SK-N-SH treated with all-trans-retinoic acid at 6 μM for 48 hours (cell line): Measurements from ENCODE around the gene NUBP1.

Source experiments
- ATAC-seq: fragments of 200-7000 bp; cut with Tn5 transposase; 3 replicates; pipeline ENCODE4 v1.9.1; 2020; ENCODE audit warnings: mild to moderate bottlenecking, moderate library complexity
- ARNTL ChIP-seq: fragments of 450-650 bp; formaldehyde crosslinking; IDR thresholded peaks from 2 replicates; pipeline ENCODE4 v1.5.0; 2020; ENCODE audit warnings: low read depth, mild to moderate bottlenecking, moderate library complexity, borderline replicate concordance
- BACH2 ChIP-seq: fragments of 250-450 bp; sonication (Bioruptor Pico); IDR thresholded peaks from 2 replicates; pipeline ENCODE4 v1.9.0; 2021; ENCODE audit warnings: mild to moderate bottlenecking, borderline replicate concordance
- CSDC2 ChIP-seq: fragments of 250-450 bp; sonication (Bioruptor Pico); IDR thresholded peaks from 2 replicates; pipeline ENCODE4 v1.5.0; 2020; ENCODE audit warnings: mild to moderate bottlenecking, moderate library complexity
- ESRRG ChIP-seq: fragments of 250-450 bp; sonication (Bioruptor Pico); IDR thresholded peaks from 2 replicates; pipeline ENCODE4 v1.6.1; 2021; ENCODE audit warnings: mild to moderate bottlenecking
- GLIS3 ChIP-seq: fragments of 250-450 bp; sonication (Bioruptor Pico); IDR thresholded peaks from 2 replicates; pipeline ENCODE4 v1.5.0; 2020; ENCODE audit warnings: mild to moderate bottlenecking, moderate library complexity
- ISL1 ChIP-seq: fragments of 250-450 bp; sonication (Bioruptor Pico); IDR thresholded peaks from 2 replicates; pipeline ENCODE4 v2.1.2; 2022; ENCODE audit warnings: mild to moderate bottlenecking, moderate library complexity
- OSR1 ChIP-seq: fragments of 250-450 bp; sonication (Bioruptor Pico); IDR thresholded peaks from 2 replicates; pipeline ENCODE4 v1.8.0; 2022; ENCODE audit warnings: moderate library complexity, mild to moderate bottlenecking, inconsistent platforms
- PPARA ChIP-seq: fragments of 250-450 bp; sonication (Bioruptor Pico); IDR thresholded peaks from 2 replicates; pipeline ENCODE4 v1.5.0; 2020; ENCODE audit warnings: mild to moderate bottlenecking, borderline replicate concordance
- RARB ChIP-seq: fragments of 250-450 bp; sonication (Bioruptor Pico); IDR thresholded peaks from 2 replicates; pipeline ENCODE4 v1.8.0; 2021; ENCODE audit warnings: mild to moderate bottlenecking, moderate library complexity
- TCF4 ChIP-seq: fragments of 250-450 bp; sonication (Bioruptor Pico); IDR thresholded peaks from 2 replicates; pipeline ENCODE4 v1.8.0; 2021; ENCODE audit warnings: mild to moderate bottlenecking, moderate library complexity, borderline replicate concordance
- TOX ChIP-seq: fragments of 250-450 bp; sonication (Bioruptor Pico); IDR thresholded peaks from 2 replicates; pipeline ENCODE4 v1.8.0; 2021; ENCODE audit warnings: mild to moderate bottlenecking, moderate library complexity, borderline replicate concordance
- ZC3H10 ChIP-seq: fragments of 250-450 bp; sonication (Bioruptor Pico); IDR thresholded peaks from 2 replicates; pipeline ENCODE4 v1.5.1; 2021; ENCODE audit warnings: mild to moderate bottlenecking, moderate library complexity
- ZFP3 ChIP-seq: fragments of 250-450 bp; sonication (Bioruptor Pico); IDR thresholded peaks from 2 replicates; pipeline ENCODE4 v1.5.0; 2020; ENCODE audit warnings: mild to moderate bottlenecking, moderate library complexity
- ZFP30 ChIP-seq: fragments of 450-650 bp; formaldehyde crosslinking; IDR thresholded peaks from 2 replicates; pipeline ENCODE4 v1.5.0; 2022; ENCODE audit warnings: mild to moderate bottlenecking, moderate library complexity
- ZNF565 ChIP-seq: fragments of 450-650 bp; formaldehyde crosslinking; conservative IDR thresholded peaks from 2 replicates; pipeline ENCODE4 v1.5.0; 2020; ENCODE audit warnings: low read depth, mild to moderate bottlenecking, moderate library complexity
- ZNF70 ChIP-seq: fragments of 450-650 bp; formaldehyde crosslinking; IDR thresholded peaks from 2 replicates; pipeline ENCODE4 v1.5.0; 2020; ENCODE audit warnings: mild to moderate bottlenecking, moderate library complexity
- ZNF8 ChIP-seq: fragments of 450-650 bp; formaldehyde crosslinking; IDR thresholded peaks from 2 replicates; pipeline ENCODE4 v1.5.0; 2020; ENCODE audit warnings: mild to moderate bottlenecking, moderate library complexity
- TF ChIP-seq, protein P1 (sequence below): fragments of 250-450 bp; sonication (Bioruptor Pico); IDR thresholded peaks from 2 replicates; pipeline ENCODE4 v1.8.0; 2021; ENCODE audit warnings: low read depth, mild to moderate bottlenecking, moderate library complexity, borderline replicate concordance
- TF ChIP-seq, protein P2 (sequence below): fragments of 250-450 bp; sonication (Bioruptor Pico); IDR thresholded peaks from 2 replicates; pipeline ENCODE4 v1.5.1; 2021; ENCODE audit warnings: mild to moderate bottlenecking, moderate library complexity
- TF ChIP-seq, protein P3 (sequence below): fragments of 250-450 bp; sonication (Bioruptor Pico); IDR thresholded peaks from 2 replicates; pipeline ENCODE4 v1.8.0; 2020; ENCODE audit warnings: mild to moderate bottlenecking, moderate library complexity, borderline replicate concordance
- TF ChIP-seq, protein P4 (sequence below): fragments of 250-450 bp; sonication (Bioruptor Pico); IDR thresholded peaks from 2 replicates; pipeline ENCODE4 v1.5.1; 2020; ENCODE audit warnings: low read depth, mild to moderate bottlenecking, moderate library complexity
- TF ChIP-seq, protein P5 (sequence below): fragments of 250-450 bp; sonication (Bioruptor Pico); IDR thresholded peaks from 2 replicates; pipeline ENCODE4 v1.5.0; 2020; ENCODE audit warnings: mild to moderate bottlenecking, moderate library complexity

NUBP1 gene

DNA sequence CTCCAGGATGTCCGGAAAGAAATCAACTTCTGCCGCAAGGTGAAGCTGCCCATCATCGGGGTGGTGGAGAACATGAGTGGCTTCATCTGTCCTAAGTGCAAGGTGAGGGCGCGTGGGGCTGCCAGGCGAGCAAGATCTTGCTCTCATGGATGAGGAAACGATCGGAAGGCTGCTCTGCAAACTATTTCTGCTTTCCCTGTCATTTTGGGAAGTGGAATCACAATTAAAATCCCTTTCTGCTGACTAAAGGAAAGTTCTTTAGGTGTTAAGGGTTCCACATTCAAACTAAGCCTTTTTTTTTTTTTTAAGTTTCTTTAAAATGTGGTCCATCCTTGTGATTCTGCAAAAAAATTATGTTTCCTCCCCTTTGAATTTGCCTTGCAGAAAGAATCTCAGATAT, 17.7 kb downstream of the NUBP1 start:
- no peak for TF ChIP-seq ZNF565
- ATAC-seq, result no peak

DNA sequence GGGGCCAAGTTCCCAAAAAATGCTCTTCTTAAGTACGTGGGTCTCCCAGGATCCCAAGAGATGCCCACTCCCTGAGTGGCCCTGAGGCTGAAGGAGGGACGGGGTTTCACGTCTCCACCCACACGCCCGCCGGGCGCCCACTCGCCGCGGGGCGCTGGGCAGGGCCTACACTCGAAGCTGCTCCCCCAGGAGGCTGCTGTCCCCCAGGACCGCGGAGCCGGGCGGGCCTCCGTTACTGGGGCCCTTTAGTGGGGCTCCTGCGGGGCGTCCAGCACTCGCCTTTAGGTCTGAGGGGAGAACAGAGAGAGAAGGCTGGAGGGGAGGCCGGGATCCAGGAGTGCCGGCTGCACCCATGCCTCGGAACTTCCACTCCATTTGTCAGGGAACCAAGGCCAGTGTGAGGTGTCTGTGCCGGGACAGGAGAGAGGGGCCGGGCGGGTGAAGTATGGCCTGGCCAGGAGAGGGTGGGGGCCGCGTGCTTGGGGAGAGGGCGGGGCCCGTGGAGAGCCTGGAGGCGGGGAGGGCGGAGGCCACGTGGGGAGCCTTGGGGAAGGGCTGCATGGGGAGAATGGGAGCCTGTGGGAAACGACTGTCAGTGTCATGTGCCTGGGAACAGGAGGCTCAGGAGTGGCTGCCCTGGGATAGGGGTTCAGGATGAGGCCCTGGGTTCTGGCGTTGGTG, 18.8 kb downstream of the NUBP1 start:
- no peak for TF ChIP-seq OSR1
- TF ChIP-seq, protein P1, sequence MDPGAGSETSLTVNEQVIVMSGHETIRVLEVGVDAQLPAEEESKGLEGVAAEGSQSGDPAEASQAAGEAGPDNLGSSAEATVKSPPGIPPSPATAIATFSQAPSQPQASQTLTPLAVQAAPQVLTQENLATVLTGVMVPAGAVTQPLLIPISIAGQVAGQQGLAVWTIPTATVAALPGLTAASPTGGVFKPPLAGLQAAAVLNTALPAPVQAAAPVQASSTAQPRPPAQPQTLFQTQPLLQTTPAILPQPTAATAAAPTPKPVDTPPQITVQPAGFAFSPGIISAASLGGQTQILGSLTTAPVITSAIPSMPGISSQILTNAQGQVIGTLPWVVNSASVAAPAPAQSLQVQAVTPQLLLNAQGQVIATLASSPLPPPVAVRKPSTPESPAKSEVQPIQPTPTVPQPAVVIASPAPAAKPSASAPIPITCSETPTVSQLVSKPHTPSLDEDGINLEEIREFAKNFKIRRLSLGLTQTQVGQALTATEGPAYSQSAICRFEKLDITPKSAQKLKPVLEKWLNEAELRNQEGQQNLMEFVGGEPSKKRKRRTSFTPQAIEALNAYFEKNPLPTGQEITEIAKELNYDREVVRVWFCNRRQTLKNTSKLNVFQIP (CRISPR knock-in tag), result no peak
- no peak for TF ChIP-seq ZNF565
- TF ChIP-seq, protein P2, sequence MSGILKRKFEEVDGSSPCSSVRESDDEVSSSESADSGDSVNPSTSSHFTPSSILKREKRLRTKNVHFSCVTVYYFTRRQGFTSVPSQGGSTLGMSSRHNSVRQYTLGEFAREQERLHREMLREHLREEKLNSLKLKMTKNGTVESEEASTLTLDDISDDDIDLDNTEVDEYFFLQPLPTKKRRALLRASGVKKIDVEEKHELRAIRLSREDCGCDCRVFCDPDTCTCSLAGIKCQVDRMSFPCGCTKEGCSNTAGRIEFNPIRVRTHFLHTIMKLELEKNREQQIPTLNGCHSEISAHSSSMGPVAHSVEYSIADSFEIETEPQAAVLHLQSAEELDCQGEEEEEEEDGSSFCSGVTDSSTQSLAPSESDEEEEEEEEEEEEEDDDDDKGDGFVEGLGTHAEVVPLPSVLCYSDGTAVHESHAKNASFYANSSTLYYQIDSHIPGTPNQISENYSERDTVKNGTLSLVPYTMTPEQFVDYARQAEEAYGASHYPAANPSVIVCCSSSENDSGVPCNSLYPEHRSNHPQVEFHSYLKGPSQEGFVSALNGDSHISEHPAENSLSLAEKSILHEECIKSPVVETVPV (CRISPR knock-in tag), result no peak
- no peak for TF ChIP-seq ARNTL (CRISPR knock-in tag)
- TF ChIP-seq, protein P3, sequence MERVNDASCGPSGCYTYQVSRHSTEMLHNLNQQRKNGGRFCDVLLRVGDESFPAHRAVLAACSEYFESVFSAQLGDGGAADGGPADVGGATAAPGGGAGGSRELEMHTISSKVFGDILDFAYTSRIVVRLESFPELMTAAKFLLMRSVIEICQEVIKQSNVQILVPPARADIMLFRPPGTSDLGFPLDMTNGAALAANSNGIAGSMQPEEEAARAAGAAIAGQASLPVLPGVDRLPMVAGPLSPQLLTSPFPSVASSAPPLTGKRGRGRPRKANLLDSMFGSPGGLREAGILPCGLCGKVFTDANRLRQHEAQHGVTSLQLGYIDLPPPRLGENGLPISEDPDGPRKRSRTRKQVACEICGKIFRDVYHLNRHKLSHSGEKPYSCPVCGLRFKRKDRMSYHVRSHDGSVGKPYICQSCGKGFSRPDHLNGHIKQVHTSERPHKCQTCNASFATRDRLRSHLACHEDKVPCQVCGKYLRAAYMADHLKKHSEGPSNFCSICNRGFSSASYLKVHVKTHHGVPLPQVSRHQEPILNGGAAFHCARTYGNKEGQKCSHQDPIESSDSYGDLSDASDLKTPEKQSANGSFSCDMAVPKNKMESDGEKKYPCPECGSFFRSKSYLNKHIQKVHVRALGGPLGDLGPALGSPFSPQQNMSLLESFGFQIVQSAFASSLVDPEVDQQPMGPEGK (CRISPR knock-in tag), result no peak
- TF ChIP-seq ISL1 (CRISPR knock-in tag), result no peak
- no peak for TF ChIP-seq ZNF8 (CRISPR knock-in tag)
- TF ChIP-seq, protein P4, sequence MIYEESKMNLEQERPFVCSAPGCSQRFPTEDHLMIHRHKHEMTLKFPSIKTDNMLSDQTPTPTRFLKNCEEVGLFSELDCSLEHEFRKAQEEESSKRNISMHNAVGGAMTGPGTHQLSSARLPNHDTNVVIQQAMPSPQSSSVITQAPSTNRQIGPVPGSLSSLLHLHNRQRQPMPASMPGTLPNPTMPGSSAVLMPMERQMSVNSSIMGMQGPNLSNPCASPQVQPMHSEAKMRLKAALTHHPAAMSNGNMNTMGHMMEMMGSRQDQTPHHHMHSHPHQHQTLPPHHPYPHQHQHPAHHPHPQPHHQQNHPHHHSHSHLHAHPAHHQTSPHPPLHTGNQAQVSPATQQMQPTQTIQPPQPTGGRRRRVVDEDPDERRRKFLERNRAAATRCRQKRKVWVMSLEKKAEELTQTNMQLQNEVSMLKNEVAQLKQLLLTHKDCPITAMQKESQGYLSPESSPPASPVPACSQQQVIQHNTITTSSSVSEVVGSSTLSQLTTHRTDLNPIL (CRISPR knock-in tag), result no peak
- TF ChIP-seq TCF4 (CRISPR knock-in tag), result no peak
- no peak for TF ChIP-seq ESRRG
- TF ChIP-seq PPARA (CRISPR knock-in tag), result no peak
- TF ChIP-seq ZFP30 (CRISPR knock-in tag), result no peak
- TF ChIP-seq TOX, result no peak
- TF ChIP-seq, all 23 proteins: peak for 0
- no peak for ATAC-seq

DNA sequence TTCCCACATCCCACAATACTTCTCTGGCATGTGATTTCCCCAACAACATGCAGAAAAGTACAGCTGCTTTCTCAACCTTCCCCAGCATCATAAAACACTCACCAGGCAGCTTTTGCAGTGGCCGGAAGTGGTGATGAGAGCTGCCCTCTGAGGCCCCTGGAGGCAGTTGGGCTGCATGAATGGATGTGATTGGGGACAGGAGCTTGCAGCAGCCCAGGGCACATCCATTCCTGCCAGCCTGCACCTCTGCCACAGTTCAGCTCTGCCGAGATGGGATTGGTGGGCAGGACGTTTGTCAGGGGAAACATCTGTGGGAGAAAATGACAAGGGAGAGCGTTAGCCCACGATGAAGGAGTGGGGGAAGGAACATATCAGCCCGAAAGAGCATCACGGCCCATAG, 19.8 kb downstream of the NUBP1 start:
- no peak for ATAC-seq
- no peak for TF ChIP-seq ARNTL (CRISPR knock-in tag)
- TF ChIP-seq TCF4 (CRISPR knock-in tag), result no peak
- TF ChIP-seq, protein P2 (CRISPR knock-in tag), result no peak
- TF ChIP-seq, protein P1 (CRISPR knock-in tag), result no peak
- TF ChIP-seq, protein P4 (CRISPR knock-in tag), result no peak
- TF ChIP-seq ISL1 (CRISPR knock-in tag), result no peak
- TF ChIP-seq ZNF70 (CRISPR knock-in tag), result no peak
- no peak for TF ChIP-seq CSDC2 (CRISPR knock-in tag)
- no peak for TF ChIP-seq PPARA (CRISPR knock-in tag)
- no peak for TF ChIP-seq TOX
- TF ChIP-seq ZFP30 (CRISPR knock-in tag), result no peak
- TF ChIP-seq GLIS3, result no peak
- no peak for TF ChIP-seq ZFP3
- no peak for TF ChIP-seq RARB
- TF ChIP-seq ZNF565, result no peak
- no peak for TF ChIP-seq BACH2 (CRISPR knock-in tag)
- TF ChIP-seq, protein P5, sequence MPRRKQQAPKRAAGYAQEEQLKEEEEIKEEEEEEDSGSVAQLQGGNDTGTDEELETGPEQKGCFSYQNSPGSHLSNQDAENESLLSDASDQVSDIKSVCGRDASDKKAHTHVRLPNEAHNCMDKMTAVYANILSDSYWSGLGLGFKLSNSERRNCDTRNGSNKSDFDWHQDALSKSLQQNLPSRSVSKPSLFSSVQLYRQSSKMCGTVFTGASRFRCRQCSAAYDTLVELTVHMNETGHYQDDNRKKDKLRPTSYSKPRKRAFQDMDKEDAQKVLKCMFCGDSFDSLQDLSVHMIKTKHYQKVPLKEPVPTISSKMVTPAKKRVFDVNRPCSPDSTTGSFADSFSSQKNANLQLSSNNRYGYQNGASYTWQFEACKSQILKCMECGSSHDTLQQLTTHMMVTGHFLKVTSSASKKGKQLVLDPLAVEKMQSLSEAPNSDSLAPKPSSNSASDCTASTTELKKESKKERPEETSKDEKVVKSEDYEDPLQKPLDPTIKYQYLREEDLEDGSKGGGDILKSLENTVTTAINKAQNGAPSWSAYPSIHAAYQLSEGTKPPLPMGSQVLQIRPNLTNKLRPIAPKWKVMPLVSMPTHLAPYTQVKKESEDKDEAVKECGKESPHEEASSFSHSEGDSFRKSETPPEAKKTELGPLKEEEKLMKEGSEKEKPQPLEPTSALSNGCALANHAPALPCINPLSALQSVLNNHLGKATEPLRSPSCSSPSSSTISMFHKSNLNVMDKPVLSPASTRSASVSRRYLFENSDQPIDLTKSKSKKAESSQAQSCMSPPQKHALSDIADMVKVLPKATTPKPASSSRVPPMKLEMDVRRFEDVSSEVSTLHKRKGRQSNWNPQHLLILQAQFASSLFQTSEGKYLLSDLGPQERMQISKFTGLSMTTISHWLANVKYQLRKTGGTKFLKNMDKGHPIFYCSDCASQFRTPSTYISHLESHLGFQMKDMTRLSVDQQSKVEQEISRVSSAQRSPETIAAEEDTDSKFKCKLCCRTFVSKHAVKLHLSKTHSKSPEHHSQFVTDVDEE (CRISPR knock-in tag), result no peak
- no peak for TF ChIP-seq ZC3H10 (CRISPR knock-in tag)
